ENCODE results near the gene CENPP.

CENPP gene

DNA sequence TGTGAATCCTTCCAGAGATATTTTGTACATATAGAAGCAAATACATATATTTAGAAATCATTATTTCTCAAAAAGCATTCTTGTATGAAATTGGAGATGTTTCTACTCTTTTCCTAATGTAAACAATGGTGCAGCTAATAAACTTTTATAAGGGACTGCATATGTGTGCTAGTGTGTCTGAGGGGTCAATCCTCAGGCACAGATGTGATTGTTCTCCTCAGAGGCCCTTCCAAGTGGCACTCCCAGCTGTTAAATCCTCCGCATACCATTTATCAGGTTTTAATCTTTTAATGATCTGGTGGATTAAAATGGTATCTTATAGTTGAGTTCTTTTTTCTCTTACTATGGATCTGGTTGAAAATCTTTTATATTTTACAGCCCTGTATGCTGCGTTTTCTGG lies 104.1 kb downstream of the CENPP start:
- no peak for DNase-seq

GRCh38 chr9:92432350-92432749 lies 106.6 kb downstream of the CENPP start:
- DNase-seq: no peak

- DNase-seq: no peak
Measured at GRCh38 chr9:92432972-92433548, 107.3 kb downstream of the CENPP start.

- no peak for DNase-seq
Measured at GRCh38 chr9:92435263-92435662, 109.5 kb downstream of the CENPP start.

GRCh38 chr9:92438900-92439526 lies 113.3 kb downstream of the CENPP start:
- no peak for DNase-seq

DNA sequence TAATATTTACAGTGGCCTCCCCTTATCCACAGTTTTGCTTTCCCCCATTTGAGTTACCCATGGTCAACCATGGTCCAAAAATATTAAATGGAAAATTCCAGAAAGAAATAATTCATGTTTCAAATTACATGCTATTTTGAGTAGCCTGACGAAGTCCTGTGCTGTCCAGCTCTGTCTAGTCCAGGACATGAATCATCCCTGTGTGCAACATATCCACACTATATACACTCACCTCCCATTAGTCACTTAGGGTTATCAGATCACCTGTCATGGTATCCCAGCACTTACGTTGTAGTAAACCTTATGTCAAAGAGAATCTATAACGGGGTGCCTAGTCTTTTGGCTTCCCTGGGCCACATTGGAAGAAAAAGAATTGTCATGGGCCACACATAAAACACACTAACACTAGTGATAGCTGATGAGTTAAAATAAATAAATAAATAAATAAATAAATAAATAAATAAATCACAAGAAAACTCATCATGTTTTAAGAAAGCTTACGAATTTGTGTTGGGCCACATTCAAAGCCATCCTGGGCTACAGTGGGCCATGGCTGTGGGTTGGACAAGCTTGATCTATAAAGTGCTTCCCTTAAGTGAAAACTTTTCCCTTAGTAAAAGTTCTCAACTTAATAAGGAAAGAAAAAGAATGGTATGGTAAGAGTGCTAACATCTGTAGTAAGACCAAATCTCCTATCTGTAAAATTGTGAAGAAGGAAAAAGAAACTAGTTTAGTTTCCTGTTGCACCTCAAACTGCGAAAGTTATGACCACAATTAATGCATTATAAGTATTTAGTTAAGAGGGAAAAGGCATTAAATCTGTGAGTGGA lies 114.4 kb downstream of the CENPP start:
- DNase-seq: no peak

DNA sequence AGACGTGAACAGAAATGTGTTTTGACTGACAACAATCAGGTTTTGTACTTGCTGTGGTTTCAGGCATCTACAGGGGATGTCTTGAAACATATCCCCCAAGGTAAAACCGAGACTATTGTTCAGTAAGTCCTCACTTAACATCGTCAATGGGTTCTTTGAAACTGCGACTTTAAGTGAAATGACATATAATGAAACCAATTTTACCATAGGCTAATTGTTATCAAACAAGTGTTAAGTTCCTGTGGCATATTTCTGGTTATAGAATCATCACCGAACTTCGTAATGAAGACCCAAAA lies 114.9 kb downstream of the CENPP start:
- no peak for DNase-seq

DNA sequence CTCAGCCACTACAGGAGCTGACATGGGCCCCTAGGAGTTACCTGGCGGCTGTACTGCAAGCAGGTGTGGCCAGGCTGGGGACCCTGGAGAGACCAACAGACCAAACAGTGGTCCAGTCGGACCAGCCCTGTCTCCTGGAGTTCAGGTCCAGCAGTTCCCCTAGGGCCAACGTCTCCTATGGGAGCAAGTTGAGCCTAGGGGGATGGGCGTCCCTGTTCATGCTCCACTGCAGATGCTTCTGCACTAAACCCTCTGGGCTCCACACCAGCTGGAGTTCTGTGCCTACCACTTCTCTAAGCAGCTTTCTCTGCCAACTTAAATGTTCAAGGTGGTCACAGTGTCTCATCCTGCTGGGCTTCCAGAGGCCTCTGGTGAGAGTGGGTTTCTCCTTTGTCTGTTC lies 119.1 kb downstream of the CENPP start:
- DNase-seq: no peak

DNA sequence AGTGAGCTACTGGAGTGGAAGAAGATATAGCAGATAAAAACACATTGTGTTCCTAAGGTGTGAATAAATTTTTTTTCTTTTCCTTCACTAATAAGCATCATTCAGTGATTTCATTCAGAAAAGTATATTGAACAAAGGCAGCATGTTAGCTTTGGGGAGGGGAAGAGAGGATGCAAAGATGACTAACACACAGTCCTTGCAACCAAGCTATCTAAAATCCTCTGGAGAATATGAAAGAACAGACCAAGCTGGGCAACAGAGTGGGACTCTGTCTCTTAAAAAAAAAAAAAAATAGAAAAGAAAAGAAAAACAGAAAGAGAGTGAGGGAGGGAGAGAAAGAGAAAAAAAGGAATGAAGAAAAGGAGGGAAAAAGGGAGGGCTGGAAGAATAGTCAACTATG lies 120.8 kb downstream of the CENPP start:
- no peak for DNase-seq

DNA sequence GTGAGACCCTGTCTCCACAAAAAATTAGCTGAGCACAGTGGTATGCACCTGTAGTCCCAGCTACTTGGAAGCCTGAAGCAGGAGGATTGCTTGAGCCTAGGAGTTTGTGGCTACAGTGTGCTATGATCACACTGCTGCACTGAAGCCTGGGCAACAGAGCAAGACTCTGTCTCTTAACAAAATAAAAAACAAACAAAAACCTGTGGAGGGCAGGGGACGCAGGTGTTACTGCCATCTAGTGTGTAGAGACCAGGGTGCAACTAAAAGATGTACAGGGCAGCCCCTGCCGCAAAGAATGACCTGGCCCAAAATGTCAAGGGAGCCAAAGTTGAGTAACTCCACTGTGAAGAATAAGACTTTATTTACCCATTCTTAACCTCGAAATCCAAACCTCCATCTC lies 129.5 kb downstream of the CENPP start:
- no peak for DNase-seq

- DNase-seq: no peak
Measured at GRCh38 chr9:92457576-92457975, 131.8 kb downstream of the CENPP start.

DNA sequence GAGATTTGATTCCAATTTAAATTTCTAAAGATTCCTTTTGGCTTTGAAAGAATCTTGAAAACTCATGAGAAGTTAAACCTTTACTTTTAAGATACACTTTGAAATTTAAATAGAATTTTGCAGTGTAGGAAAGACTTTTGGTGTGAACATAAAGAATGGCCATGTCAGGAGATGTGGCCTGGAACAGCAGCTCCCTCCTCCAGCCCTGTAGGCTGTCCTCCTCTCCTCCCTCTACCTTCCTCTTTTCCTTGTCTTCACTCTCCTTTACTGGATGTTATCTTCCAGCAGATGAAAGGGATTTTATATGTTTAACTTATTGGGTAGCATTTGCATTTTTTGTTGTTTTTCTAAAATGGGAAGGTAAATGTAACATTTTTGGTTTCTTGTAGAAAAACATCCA lies 137.6 kb downstream of the CENPP start:
- DNase-seq: no peak

DNA sequence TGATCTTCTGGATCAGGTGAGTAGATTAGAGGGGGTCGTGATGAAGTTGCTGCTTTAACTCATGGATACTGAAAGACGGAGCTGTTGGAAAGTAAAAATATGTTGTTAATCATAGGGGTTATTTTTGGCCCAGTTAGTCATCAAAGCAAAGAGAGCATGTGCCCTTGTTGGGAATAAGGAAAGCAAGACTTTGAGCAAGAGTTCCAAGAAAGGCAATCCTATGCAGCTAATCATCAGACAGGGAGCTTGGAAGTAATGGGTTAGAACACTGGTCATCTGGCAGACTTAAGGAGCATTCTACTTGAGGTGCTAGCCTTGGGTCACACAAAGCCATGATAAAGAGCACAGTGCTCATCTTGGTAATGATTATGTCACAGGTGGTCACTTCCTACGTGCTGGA lies 138.2 kb downstream of the CENPP start:
- DNase-seq: no peak

DNA sequence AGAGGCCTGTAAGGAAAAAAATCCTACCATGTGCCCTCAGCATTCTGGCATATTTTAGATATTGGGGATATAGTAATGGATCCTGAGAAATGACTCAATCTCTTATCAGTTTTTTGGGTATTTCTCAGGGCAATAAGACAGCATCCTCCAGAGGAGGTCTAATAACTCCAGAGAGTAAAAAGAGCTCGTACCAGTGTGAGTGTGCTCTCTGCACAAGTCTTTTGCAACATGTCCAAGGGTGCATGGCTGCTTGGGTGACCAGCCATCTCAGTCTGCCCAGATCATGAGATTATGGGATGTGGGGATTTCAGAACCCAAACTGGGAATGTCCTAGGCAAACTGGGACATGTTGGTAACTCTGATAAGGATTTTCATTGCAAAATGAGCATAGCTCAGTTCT lies 141.3 kb downstream of the CENPP start:
- DNase-seq: no peak

DNA sequence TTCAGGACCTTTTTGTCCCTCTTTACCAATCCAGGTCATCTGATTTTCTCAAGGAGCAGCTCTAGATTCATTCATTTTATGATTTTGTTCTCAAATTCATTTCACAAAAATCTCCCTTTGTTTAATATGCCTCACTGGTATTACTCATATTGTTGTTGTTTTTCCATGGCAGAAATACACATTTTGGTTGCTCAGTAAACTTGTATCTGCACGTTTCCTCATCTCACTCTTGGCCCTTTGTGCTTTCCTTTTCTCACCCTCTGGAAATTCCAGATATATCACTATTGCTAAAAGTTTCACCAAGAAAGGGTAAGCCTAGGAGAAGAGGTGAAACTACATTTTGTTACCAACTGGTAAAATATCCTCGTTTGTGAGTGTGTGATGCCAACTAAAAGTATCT lies 141.8 kb downstream of the CENPP start:
- DNase-seq: no peak

DNA sequence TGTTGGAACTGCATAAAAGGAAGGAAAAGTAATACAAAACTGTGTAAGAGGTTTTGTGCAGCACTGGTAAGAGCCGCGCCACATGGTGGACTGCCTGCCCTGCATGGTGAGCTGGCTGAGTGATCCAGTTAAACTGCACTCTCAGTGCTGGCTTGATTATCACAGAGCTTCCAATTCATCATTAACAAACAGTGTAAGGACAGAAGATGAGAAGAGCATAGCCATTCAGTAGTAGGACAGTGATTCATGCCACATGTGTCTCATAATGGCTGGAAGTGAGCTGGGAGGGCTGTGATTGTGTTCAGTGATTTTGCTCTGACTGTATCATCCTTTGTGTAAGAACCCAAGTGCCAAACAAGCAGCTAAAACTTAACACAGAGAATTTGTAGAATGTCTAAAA lies 142.5 kb downstream of the CENPP start:
- DNase-seq: no peak

GRCh38 chr9:92474587-92474986 lies 148.8 kb downstream of the CENPP start:
- DNase-seq: no peak

DNA sequence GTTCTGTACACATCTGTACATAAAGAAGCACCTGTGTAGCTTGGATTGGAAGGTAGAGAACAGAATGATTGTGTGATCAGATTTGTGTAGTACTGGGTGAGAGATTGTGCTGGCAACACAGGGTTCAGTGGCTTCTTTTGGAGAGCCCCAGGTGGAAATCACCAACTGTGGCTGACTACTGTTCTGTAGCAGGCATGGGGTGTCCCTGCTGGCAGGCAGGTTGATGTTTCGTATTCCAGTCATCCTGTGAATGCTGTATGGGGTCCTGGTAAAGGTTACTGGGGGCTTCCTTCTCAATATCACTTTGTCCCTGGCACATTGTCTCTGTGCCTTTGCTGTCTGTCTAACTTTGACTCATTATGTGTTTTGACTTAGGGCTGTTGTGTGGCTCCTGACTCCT lies 151.2 kb downstream of the CENPP start:
- no peak for DNase-seq

GRCh38 chr9:92478783-92479182 lies 153.0 kb downstream of the CENPP start:
- no peak for DNase-seq

- DNase-seq: no peak
Measured at GRCh38 chr9:92479346-92479745, 153.6 kb downstream of the CENPP start.

- DNase-seq: no peak
Measured at GRCh38 chr9:92480291-92480771, 154.6 kb downstream of the CENPP start.

GRCh38 chr9:92480986-92481633 lies 155.4 kb downstream of the CENPP start:
- no peak for DNase-seq

- no peak for DNase-seq
Measured at GRCh38 chr9:92482329-92482728, 156.6 kb downstream of the CENPP start, which contains the start of gene ASPN. ASPN (minus strand) TSS chr9:92482506.

- DNase-seq: no peak
Measured at GRCh38 chr9:92482805-92483204, 157.1 kb downstream of the CENPP start.

Measured in NCI-H187 treated with DMSO at 0.1 percent for 48 hours (cell line).